ENCODE measurements around the gene SOD2. TPM values are rescaled to one million over a fixed set of nuclear protein-coding genes. Genes with fewer than 3 reads are reported as not detected.

SOD2 gene
- total and polyA plus RNA-seq, 2 of the 13 experiments (the other 11 are each of a cell fraction or from before 2014, with no cell fraction given), result 304 to 309 TPM

DNA sequence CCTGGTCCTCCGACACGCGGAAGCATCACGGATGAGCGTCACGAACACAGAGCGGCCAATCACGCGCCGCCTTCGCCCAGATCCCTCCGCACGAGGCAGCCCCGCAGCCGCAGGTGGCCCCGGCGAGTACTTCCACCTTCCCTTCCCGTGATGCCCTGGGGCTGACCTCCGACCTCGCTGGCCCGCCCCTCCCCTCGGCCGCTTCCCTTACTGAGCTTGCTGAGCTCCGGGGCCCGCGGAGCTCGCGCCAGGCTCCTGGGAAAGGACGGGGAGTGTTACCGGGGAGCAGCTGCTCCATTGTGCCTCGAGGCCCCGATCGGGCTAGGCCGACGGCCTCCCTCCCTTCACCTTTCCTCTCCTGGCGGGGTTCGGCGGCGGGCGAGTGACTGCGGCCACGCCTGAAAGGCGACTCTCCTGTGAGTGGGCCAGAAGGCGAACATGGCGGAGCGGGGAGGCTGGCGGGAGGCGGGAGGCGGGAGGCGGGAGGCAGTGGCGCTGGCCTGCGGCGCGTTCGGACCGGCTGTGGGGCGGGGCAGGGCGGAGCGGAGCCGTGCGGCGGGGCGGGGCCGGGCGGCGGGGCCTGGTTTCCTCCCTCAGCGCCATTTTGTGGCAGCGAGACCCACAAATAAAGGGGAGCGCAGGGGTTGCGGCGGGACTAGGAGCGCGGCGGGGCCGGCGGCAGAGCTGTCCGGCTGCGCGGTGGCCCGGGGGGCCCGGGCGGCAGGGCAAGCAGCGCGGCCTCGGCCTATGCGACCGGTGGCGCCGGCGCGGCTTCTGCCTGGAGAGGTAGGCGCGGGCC is 34.1 kb upstream of the SOD2 start, which contains the start of gene WTAP (continued):
- TF ChIP-seq TEAD2 (CRISPR knock-in tag; IDR thresholded peaks at IDR 0.05) (peak; percentile 87), ZNF282 (IDR thresholded peaks at IDR 0.05; ENCODE audit: partially characterized antibody) (no peak), XRCC5 (optimal IDR thresholded peaks at IDR 0.05; ENCODE audit: low read length) (peak; percentile 98), NFKB2 (CRISPR knock-in tag; IDR thresholded peaks at IDR 0.05; ENCODE audit: borderline replicate concordance) (peak; percentile 100), ZNF878 (CRISPR knock-in tag; IDR thresholded peaks at IDR 0.05) (peak; percentile 99), SMARCE1 (IDR thresholded peaks at IDR 0.05; ENCODE audit: borderline replicate concordance) (no peak), ZMYM4 (CRISPR knock-in tag; IDR thresholded peaks at IDR 0.05) (peak; percentile 99), ZSCAN25 (CRISPR knock-in tag; IDR thresholded peaks at IDR 0.05) (peak; percentile 90), NFRKB (IDR thresholded peaks at IDR 0.05) (peak; percentile 89), SNAPC2 (CRISPR knock-in tag; IDR thresholded peaks at IDR 0.05) (peak; percentile 95), KDM4B (CRISPR knock-in tag; IDR thresholded peaks at IDR 0.05) (peak; percentile 98; the same call in 1 of the 2 replicates), SALL1 (CRISPR knock-in tag; IDR thresholded peaks at IDR 0.05) (peak; percentile 99), MED13 (CRISPR knock-in tag; IDR thresholded peaks at IDR 0.05) (peak; percentile 96), ZNF761 (CRISPR knock-in tag; conservative IDR thresholded peaks at IDR 0.05) (peak; percentile 95)
- TF ChIP-seq, protein P1, sequence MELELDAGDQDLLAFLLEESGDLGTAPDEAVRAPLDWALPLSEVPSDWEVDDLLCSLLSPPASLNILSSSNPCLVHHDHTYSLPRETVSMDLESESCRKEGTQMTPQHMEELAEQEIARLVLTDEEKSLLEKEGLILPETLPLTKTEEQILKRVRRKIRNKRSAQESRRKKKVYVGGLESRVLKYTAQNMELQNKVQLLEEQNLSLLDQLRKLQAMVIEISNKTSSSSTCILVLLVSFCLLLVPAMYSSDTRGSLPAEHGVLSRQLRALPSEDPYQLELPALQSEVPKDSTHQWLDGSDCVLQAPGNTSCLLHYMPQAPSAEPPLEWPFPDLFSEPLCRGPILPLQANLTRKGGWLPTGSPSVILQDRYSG (CRISPR knock-in tag; IDR thresholded peaks at IDR 0.05), result peak; percentile 98; the same call in 1 of the 2 replicates
- TF ChIP-seq, protein P2, sequence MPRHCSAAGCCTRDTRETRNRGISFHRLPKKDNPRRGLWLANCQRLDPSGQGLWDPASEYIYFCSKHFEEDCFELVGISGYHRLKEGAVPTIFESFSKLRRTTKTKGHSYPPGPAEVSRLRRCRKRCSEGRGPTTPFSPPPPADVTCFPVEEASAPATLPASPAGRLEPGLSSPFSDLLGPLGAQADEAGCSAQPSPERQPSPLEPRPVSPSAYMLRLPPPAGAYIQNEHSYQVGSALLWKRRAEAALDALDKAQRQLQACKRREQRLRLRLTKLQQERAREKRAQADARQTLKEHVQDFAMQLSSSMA (CRISPR knock-in tag; IDR thresholded peaks at IDR 0.05), result peak; percentile 96; the same call in 1 of the 2 replicates
- TF ChIP-seq, protein P3, sequence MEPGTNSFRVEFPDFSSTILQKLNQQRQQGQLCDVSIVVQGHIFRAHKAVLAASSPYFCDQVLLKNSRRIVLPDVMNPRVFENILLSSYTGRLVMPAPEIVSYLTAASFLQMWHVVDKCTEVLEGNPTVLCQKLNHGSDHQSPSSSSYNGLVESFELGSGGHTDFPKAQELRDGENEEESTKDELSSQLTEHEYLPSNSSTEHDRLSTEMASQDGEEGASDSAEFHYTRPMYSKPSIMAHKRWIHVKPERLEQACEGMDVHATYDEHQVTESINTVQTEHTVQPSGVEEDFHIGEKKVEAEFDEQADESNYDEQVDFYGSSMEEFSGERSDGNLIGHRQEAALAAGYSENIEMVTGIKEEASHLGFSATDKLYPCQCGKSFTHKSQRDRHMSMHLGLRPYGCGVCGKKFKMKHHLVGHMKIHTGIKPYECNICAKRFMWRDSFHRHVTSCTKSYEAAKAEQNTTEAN (CRISPR knock-in tag; conservative IDR thresholded peaks at IDR 0.05), result peak; percentile 98
- TF ChIP-seq, protein P4, sequence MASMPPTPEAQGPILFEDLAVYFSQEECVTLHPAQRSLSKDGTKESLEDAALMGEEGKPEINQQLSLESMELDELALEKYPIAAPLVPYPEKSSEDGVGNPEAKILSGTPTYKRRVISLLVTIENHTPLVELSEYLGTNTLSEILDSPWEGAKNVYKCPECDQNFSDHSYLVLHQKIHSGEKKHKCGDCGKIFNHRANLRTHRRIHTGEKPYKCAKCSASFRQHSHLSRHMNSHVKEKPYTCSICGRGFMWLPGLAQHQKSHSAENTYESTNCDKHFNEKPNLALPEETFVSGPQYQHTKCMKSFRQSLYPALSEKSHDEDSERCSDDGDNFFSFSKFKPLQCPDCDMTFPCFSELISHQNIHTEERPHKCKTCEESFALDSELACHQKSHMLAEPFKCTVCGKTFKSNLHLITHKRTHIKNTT (CRISPR knock-in tag; IDR thresholded peaks at IDR 0.05), result no peak
- TF ChIP-seq, protein P5, sequence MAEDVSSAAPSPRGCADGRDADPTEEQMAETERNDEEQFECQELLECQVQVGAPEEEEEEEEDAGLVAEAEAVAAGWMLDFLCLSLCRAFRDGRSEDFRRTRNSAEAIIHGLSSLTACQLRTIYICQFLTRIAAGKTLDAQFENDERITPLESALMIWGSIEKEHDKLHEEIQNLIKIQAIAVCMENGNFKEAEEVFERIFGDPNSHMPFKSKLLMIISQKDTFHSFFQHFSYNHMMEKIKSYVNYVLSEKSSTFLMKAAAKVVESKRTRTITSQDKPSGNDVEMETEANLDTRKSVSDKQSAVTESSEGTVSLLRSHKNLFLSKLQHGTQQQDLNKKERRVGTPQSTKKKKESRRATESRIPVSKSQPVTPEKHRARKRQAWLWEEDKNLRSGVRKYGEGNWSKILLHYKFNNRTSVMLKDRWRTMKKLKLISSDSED (CRISPR knock-in tag; IDR thresholded peaks at IDR 0.05), result peak; percentile 60; the same call in 1 of the 2 replicates
- TF ChIP-seq, protein P6, sequence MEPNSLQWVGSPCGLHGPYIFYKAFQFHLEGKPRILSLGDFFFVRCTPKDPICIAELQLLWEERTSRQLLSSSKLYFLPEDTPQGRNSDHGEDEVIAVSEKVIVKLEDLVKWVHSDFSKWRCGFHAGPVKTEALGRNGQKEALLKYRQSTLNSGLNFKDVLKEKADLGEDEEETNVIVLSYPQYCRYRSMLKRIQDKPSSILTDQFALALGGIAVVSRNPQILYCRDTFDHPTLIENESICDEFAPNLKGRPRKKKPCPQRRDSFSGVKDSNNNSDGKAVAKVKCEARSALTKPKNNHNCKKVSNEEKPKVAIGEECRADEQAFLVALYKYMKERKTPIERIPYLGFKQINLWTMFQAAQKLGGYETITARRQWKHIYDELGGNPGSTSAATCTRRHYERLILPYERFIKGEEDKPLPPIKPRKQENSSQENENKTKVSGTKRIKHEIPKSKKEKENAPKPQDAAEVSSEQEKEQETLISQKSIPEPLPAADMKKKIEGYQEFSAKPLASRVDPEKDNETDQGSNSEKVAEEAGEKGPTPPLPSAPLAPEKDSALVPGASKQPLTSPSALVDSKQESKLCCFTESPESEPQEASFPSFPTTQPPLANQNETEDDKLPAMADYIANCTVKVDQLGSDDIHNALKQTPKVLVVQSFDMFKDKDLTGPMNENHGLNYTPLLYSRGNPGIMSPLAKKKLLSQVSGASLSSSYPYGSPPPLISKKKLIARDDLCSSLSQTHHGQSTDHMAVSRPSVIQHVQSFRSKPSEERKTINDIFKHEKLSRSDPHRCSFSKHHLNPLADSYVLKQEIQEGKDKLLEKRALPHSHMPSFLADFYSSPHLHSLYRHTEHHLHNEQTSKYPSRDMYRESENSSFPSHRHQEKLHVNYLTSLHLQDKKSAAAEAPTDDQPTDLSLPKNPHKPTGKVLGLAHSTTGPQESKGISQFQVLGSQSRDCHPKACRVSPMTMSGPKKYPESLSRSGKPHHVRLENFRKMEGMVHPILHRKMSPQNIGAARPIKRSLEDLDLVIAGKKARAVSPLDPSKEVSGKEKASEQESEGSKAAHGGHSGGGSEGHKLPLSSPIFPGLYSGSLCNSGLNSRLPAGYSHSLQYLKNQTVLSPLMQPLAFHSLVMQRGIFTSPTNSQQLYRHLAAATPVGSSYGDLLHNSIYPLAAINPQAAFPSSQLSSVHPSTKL (CRISPR knock-in tag; IDR thresholded peaks at IDR 0.05), result peak; percentile 96
